ENCODE measurements around the gene LALBA.
"Not testable (repeated sequence)": the region's sequence is repeated elsewhere in the genome, so short reads cannot be mapped to it uniquely, and the experiment has no call there.

Gene LALBA

DNA sequence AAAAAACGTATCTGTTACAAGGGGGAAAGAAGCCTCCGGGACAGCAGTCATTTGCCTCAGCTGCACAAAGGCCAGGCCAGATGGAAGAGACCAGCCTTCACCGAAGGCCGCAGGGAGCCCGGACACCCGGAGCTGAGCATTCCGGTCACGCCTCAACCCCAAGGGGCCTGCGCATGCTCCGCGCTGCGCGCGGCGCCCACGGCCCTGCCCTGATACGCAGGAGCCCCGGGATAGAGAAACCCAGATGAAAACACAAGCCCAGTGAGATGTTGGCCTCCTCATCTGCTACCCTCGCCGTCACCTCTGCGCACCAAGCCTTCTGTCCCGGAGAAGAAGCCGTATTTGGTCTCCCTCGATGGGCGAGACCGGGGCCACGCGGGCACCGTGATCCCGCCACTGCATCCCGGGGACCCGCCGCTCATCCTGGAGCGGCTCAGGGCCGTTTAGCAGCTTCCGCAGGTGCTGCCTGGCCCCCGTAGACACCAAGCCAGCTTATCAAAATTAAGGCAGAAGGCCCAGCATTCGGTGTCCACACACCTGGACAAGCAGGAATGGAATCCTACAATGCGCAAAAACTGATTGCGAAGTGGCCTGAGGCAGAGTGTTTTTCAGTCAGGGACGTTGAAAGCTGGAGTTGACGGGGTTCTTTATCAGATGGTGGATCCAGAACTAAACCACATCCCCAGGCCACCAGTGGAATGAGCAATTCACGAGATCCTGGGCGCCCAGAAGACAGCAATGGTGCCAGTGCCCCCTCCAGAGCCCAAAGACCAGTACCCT, 41.8 kb downstream of the LALBA start:
- no peak for DNase-seq

DNA sequence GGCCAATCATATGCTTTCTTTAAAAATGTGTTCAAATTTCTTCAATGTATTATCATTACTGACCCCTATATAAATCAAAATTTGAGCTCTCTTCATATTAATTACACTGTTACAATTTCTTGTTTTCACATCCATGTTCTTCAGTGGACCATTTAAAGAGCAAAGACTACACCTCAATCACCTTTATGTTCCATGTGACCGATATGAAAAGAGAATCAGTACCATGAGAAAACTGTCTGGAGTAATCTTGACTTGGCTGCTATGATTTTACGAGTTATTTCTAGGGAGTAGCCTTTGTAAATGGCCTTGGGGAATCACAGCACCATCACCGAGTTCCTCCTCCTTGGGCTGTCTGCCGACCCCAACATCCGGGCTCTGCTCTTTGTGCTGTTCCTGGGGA, 44.5 kb downstream of the LALBA start, which contains the start of gene OR8S1:
OR8S1 (plus strand) TSS at position 301 of the 400 bp plus-strand sequence; CDS start at position 301, 0 bp downstream.
- no peak for DNase-seq

DNA sequence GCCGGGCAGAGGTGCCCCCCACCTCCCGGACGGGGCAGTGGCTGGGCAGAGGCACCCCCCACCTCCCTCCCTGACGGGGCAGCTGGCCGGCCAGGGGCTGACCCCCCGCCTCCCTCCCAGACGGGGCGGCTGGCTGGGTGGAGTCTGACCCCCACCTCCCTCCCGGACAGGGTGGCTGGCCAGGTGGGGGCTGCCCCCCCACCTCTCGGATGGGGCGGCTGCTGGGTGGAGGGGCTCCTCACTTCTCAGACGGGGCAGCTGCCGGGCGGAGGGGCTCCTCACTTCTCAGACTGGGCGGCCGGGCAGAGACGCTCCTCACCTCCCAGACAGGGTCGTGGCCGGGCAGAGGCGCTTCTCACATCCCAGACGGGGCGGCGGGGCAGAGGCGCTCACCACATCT, 49.5 kb downstream of the LALBA start:
- not testable (repeated sequence) for DNase-seq
